Smooth muscle cell of bladder (primary cell): ENCODE data around the gene USP17L21. TPM values are rescaled to one million over a fixed set of nuclear protein-coding genes. Genes with fewer than 3 reads are reported as not detected.

Experiments
- total RNA-seq: library from RNA; depleted of rRNA; stranded (reverse); fragments of >200 nt; gene quantifications from 2 replicates; pipeline ENCODE4 v1.2.3, GENCODE V29; 2014

Gene USP17L21
- not detected in 2 replicates for total RNA-seq

GRCh38 chr4:9262572-9262971, at the start of gene USP17L21:
Gene USP17L21 (plus strand): TSS chr4:9262872. CDS start chr4:9262872, 0 bp downstream.

GRCh38 chr4:9215105-9215504, 47.6 kb upstream of the USP17L21 start, which contains the start of gene USP17L11:
Gene USP17L11 (plus strand): TSS chr4:9215405. CDS start chr4:9215405, 0 bp downstream.

GRCh38 chr4:9219852-9220251, 42.8 kb upstream of the USP17L21 start, which contains the start of gene USP17L12:
Gene USP17L12 (plus strand): TSS chr4:9220152. CDS start chr4:9220152, 0 bp downstream.

GRCh38 chr4:9224596-9224995, 38.1 kb upstream of the USP17L21 start, which contains the start of gene USP17L13:
Gene USP17L13 (plus strand): TSS chr4:9224896. CDS start chr4:9224896, 0 bp downstream.

GRCh38 chr4:9234085-9234484, 28.6 kb upstream of the USP17L21 start, which contains the start of gene USP17L15:
Gene USP17L15 (plus strand): TSS chr4:9234385. CDS start chr4:9234385, 0 bp downstream.

GRCh38 chr4:9243579-9243978, 19.1 kb upstream of the USP17L21 start, which contains the start of gene USP17L17:
Gene USP17L17 (plus strand): TSS chr4:9243879. CDS start chr4:9243879, 0 bp downstream.

GRCh38 chr4:9247953-9248680, 14.6 kb upstream of the USP17L21 start, which contains the start of gene USP17L18:
Gene USP17L18 (plus strand): TSS chr4:9248630. CDS start chr4:9248630, 0 bp downstream.

GRCh38 chr4:9253078-9253477, 9.6 kb upstream of the USP17L21 start, which contains the start of gene USP17L19:
Gene USP17L19 (plus strand): TSS chr4:9253378. CDS start chr4:9253378, 0 bp downstream.

GRCh38 chr4:9257824-9258223, 4.8 kb upstream of the USP17L21 start, which contains the start of gene USP17L20:
Gene USP17L20 (plus strand): TSS chr4:9258124. CDS start chr4:9258124, 0 bp downstream.

GRCh38 chr4:9267319-9267718, 4.6 kb downstream of the USP17L21 start, which contains the start of gene USP17L22:
Gene USP17L22 (plus strand): TSS chr4:9267619. CDS start chr4:9267619, 0 bp downstream.

Other genes starting within 250 kb of the USP17L21 start
- gene FAM90A26, start 92.5 kb upstream of the USP17L21 start, total RNA-seq, result not detected in 2 replicates
- gene USP17L10, start 52.2 kb upstream of the USP17L21 start, total RNA-seq, result not detected in 2 replicates
- gene USP17L11, start 47.5 kb upstream of the USP17L21 start, total RNA-seq, result under 0.01 TPM in 1 of 2 replicates, not detected in the other
- gene USP17L12, start 42.7 kb upstream of the USP17L21 start, total RNA-seq, result not detected in 2 replicates
- gene USP17L13, start 38.0 kb upstream of the USP17L21 start, total RNA-seq, result not detected in 2 replicates
- gene USP17L15, start 28.5 kb upstream of the USP17L21 start, total RNA-seq, result not detected in 2 replicates
- gene USP17L17, start 19.0 kb upstream of the USP17L21 start, total RNA-seq, result not detected in 2 replicates
- gene USP17L18, start 14.2 kb upstream of the USP17L21 start, total RNA-seq, result not detected in 2 replicates
- not detected in 2 replicates for gene USP17L19, start 9.5 kb upstream of the USP17L21 start, total RNA-seq
- gene USP17L20, start 4.7 kb upstream of the USP17L21 start, total RNA-seq, result not detected in 2 replicates
- gene USP17L22, start 4.7 kb downstream of the USP17L21 start, total RNA-seq, result not detected in 2 replicates
- not detected in 2 replicates for gene USP17L24, start 62.3 kb downstream of the USP17L21 start, total RNA-seq
- gene USP17L25, start 67.0 kb downstream of the USP17L21 start, total RNA-seq, result not detected in 2 replicates
- not detected in 2 replicates for gene USP17L26, start 71.8 kb downstream of the USP17L21 start, total RNA-seq
- gene USP17L5, start 76.5 kb downstream of the USP17L21 start, total RNA-seq, result not detected in 2 replicates
- not detected in 2 replicates for gene USP17L27, start 81.3 kb downstream of the USP17L21 start, total RNA-seq
- not detected in 2 replicates for gene USP17L28, start 86.0 kb downstream of the USP17L21 start, total RNA-seq
- not detected in 2 replicates for gene USP17L29, start 90.8 kb downstream of the USP17L21 start, total RNA-seq
- not detected in 2 replicates for gene USP17L30, start 100.3 kb downstream of the USP17L21 start, total RNA-seq
- not detected in 2 replicates for gene DEFB131A, start 181.5 kb downstream of the USP17L21 start, total RNA-seq